ENCODE measurements around the gene UQCC5. TPM values are rescaled to one million over a fixed set of nuclear protein-coding genes. Genes with fewer than 3 reads are reported as not detected.

UQCC5 gene
- total RNA-seq, 1 donor from 2014 or later: 13.7 TPM

- Mint-ChIP-seq H3K4me1 (ENCODE audit: low read depth, unreplicated experiment) (peaks cover 6% of the 10 kb centered on the region), H3K27me3 (ENCODE audit: unreplicated experiment) (peaks cover 6% of the 10 kb centered on the region), H3K36me3 (ENCODE audit: unreplicated experiment) (no peaks in the 10 kb centered on the region), H3K4me3 (ENCODE audit: unreplicated experiment) (no peak overlapping the region), H3K9me3 (ENCODE audit: unreplicated experiment) (peaks cover 5% of the 10 kb centered on the region), H3K27ac (ENCODE audit: unreplicated experiment) (no peak overlapping the region)
- no peak for TF ChIP-seq CTCF (IDR thresholded peaks at IDR 0.05; ENCODE audit: partially characterized antibody, unreplicated experiment)
- no peak for DNase-seq
Measured at GRCh38 chr3:52521488-52521824, 14.9 kb upstream of the UQCC5 start.

DNA sequence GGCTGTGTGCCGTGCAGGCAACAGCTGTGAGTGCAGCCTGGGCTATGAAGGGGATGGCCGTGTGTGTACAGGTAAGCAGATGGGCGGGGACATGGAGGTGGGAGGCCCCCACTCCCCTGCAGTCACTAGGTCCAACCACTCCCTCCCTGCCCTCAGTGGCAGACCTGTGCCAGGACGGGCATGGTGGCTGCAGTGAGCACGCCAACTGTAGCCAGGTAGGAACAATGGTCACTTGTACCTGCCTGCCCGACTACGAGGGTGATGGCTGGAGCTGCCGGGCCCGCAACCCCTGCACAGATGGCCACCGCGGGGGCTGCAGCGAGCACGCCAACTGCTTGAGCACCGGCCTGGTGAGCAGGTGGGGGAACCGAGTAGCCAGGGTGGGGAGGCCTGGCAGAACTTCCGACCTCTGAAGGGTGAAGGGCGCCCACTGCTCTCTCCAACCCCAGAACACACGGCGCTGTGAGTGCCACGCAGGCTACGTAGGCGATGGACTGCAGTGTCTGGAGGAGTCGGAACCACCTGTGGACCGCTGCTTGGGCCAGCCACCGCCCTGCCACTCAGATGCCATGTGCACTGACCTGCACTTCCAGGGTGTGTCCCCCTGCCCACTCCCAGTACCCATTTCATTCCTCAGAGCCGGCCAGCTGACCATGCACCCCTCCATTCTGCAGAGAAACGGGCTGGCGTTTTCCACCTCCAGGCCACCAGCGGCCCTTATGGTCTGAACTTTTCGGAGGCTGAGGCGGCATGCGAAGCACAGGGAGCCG, 14.3 kb upstream of the UQCC5 start:
- H3K4me3 Mint-ChIP-seq (ENCODE audit: unreplicated experiment): no peak overlapping the region
- no peak overlapping the region for H3K27ac Mint-ChIP-seq (ENCODE audit: unreplicated experiment)
- peaks cover 6% of the 10 kb centered on the region for H3K27me3 Mint-ChIP-seq (ENCODE audit: unreplicated experiment)
- TF ChIP-seq CTCF (IDR thresholded peaks at IDR 0.05; ENCODE audit: partially characterized antibody, unreplicated experiment): no peak
- DNase-seq: peak; percentile 13
- no peaks in the 10 kb centered on the region for H3K36me3 Mint-ChIP-seq (ENCODE audit: unreplicated experiment)
- peaks cover 6% of the 10 kb centered on the region for H3K4me1 Mint-ChIP-seq (ENCODE audit: low read depth, unreplicated experiment)
- H3K9me3 Mint-ChIP-seq (ENCODE audit: unreplicated experiment): peaks cover 5% of the 10 kb centered on the region

DNA sequence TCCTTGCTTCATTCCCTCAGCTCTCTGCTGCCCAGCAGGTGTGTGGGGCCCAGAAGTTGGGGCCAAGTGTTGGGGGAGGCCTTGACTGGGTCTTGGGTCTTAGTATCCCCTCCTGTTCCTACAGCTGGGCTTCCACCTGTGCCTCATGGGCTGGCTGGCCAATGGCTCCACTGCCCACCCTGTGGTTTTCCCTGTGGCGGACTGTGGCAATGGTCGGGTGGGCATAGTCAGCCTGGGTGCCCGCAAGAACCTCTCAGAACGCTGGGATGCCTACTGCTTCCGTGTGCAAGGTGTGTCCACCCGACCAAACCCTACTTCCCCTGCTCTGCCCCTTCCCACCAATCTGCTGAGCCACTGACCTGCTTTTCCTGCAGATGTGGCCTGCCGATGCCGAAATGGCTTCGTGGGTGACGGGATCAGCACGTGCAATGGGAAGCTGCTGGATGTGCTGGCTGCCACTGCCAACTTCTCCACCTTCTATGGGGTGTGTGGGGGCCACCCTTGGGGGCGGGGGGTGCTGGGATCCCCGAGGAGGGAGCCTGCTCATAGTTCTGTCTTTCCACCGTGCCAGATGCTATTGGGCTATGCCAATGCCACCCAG, 13.7 kb upstream of the UQCC5 start:
- Mint-ChIP-seq H3K4me1 (ENCODE audit: low read depth, unreplicated experiment) (peaks cover 6% of the 10 kb centered on the region), H3K36me3 (ENCODE audit: unreplicated experiment) (no peaks in the 10 kb centered on the region), H3K4me3 (ENCODE audit: unreplicated experiment) (no peak overlapping the region), H3K9me3 (ENCODE audit: unreplicated experiment) (peaks cover 5% of the 10 kb centered on the region), H3K27me3 (ENCODE audit: unreplicated experiment) (peaks cover 6% of the 10 kb centered on the region), H3K27ac (ENCODE audit: unreplicated experiment) (no peak overlapping the region)
- TF ChIP-seq CTCF (IDR thresholded peaks at IDR 0.05; ENCODE audit: partially characterized antibody, unreplicated experiment): no peak
- DNase-seq: peak; percentile 16

DNA sequence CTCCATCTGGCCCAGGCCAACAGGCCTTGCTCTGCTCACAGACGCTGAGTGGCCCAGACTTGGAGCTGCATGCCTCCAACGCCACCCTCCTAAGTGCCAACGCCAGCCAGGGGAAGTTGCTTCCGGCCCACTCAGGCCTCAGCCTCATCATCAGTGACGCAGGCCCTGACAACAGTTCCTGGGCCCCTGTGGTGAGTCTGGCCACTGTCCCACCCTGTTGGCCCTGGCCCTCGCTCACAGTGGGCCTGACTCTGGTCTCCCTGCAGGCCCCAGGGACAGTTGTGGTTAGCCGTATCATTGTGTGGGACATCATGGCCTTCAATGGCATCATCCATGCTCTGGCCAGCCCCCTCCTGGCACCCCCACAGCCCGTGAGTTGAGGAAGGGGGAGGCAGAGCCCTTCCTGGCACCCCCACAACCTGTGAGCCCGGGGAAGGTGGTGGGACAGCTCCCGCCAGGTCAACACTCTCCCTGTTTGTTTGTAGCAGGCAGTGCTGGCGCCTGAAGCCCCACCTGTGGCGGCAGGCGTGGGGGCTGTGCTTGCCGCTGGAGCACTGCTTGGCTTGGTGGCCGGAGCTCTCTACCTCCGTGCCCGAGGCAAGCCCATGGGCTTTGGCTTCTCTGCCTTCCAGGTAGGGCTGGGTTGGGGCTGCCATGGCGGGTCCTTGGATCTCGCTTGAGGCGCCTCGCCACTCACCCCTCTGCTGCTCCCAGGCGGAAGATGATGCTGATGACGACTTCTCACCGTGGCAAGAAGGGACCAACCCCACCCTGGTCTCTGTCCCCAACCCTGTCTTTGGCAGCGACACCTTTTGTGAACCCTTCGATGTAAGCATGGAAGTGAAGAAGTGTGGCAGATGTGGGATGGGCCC, 12.8 kb upstream of the UQCC5 start:
- H3K27me3 Mint-ChIP-seq (ENCODE audit: unreplicated experiment): peaks cover 5% of the 10 kb centered on the region
- peak; percentile 17 for DNase-seq
- peaks cover 5% of the 10 kb centered on the region for H3K4me1 Mint-ChIP-seq (ENCODE audit: low read depth, unreplicated experiment)
- no peak overlapping the region for H3K27ac Mint-ChIP-seq (ENCODE audit: unreplicated experiment)
- TF ChIP-seq CTCF (IDR thresholded peaks at IDR 0.05; ENCODE audit: partially characterized antibody, unreplicated experiment): no peak
- no peak overlapping the region for H3K4me3 Mint-ChIP-seq (ENCODE audit: unreplicated experiment)
- peaks cover 5% of the 10 kb centered on the region for H3K9me3 Mint-ChIP-seq (ENCODE audit: unreplicated experiment)
- H3K36me3 Mint-ChIP-seq (ENCODE audit: unreplicated experiment): no peaks in the 10 kb centered on the region
